AG04449 (cell line): ENCODE measurements around the gene ZNF610.

ENCODE experiments used
- CTCF ChIA-PET: fragments of 350-600 bp; formaldehyde crosslinking; extraction: SDS; loops from one replicate; lab custom pipeline; 2021; ENCODE audit warnings: antibody characterized with exemption; lab: Yijun Ruan, JAX
- POLR2A ChIA-PET: fragments of 400-600, 350-600 bp; formaldehyde crosslinking; extraction: SDS; loops from one replicate; lab custom pipeline; 2020; ENCODE audit warnings: antibody characterized with exemption, inconsistent platforms; lab: Yijun Ruan, JAX
- DNase-seq: peaks from one replicate; pipeline ENCODE4 v3.0.0-alpha.2; 2010; ENCODE audit warnings: low read depth, low spot score
- H3K4me3 ChIP-seq: 2 replicates; pipeline ENCODE4 v1.5.1; 2011; ENCODE audit warnings: low read depth, mild to moderate bottlenecking, control low read depth, low read length
- CTCF ChIP-seq: IDR thresholded peaks from one replicate; pipeline ENCODE4 v1.5.1; 2011; ENCODE audit warnings: mild to moderate bottlenecking, moderate library complexity, low read length, control low read depth, inconsistent platforms; ENCODE audit not compliant: insufficient read depth; ENCODE audit errors: missing control alignments

The ZNF610 gene

DNA sequence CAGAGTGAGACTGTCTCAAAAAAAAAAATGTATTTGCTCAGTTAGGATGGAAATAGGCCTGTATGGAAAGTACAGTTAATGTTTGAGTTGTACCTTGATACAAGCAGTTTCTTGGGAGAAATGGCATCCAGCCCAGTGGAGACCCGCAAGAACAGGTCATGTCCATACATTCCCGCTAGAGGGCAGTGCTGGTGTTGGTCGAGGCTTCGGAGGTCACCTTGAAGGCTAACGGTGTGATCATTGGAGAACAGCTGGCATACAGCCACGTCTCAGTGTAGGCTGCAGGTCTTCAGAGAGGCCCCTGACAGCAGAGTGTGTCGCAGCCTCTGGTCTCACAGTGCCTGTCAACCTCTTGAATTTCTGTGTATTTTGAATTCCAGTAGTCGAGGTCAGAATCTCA lies 7.5 kb downstream of the ZNF610 start:
- ChIA-PET CTCF (no interaction called here), POLR2A (no interaction called here)
- no peak overlapping the region for H3K4me3 ChIP-seq
- peak; percentile 6 for TF ChIP-seq CTCF
- DNase-seq = no peak

DNA sequence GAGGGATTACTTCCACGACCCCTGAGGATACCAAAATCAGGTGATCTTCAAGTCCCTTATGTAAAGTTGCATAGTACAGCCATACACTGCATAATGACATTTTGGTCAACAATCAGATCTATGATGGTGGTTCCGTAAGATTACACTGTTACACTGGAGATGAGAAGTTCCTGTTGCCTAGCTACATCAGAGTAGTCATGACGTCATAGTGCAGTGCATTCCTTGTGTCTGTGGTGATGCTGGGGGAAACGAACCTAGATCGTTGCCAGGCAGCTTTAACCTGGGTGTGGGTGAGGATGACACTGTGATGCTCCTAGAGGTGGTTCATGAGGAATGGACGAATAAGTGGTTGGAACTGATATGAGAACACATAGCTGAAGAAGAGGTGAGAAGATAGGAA lies 9.1 kb downstream of the ZNF610 start:
- no peak for TF ChIP-seq CTCF
- ChIA-PET POLR2A (no interaction called here), CTCF (no interaction called here)
- no peak for DNase-seq
- no peak overlapping the region for H3K4me3 ChIP-seq

- POLR2A ChIA-PET = no interaction called here
- TF ChIP-seq CTCF = no peak
- CTCF ChIA-PET = no interaction called here
- no peak overlapping the region for H3K4me3 ChIP-seq
- DNase-seq = no peak
Observed at GRCh38 chr19:52351512-52351911, 15.5 kb downstream of the ZNF610 start.

DNA sequence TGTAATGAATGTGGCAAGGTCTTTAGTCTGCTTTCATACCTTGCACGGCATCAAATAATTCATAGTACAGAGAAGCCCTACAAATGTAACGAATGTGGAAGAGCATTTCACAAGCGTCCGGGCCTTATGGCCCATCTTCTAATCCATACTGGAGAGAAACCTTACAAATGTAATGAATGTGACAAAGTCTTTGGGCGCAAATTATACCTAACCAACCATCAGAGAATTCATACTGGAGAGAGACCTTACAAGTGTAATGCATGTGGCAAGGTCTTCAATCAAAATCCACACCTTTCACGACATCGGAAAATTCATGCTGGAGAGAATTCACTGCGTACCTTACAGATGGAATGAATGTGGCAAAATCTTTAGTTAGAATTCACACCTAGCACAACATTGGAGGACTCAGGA lies 30.4 kb downstream of the ZNF610 start:
- DNase-seq = no peak
- no peak overlapping the region for H3K4me3 ChIP-seq
- TF ChIP-seq CTCF = no peak
- POLR2A ChIA-PET = no interaction called here
- CTCF ChIA-PET = no interaction called here

DNA sequence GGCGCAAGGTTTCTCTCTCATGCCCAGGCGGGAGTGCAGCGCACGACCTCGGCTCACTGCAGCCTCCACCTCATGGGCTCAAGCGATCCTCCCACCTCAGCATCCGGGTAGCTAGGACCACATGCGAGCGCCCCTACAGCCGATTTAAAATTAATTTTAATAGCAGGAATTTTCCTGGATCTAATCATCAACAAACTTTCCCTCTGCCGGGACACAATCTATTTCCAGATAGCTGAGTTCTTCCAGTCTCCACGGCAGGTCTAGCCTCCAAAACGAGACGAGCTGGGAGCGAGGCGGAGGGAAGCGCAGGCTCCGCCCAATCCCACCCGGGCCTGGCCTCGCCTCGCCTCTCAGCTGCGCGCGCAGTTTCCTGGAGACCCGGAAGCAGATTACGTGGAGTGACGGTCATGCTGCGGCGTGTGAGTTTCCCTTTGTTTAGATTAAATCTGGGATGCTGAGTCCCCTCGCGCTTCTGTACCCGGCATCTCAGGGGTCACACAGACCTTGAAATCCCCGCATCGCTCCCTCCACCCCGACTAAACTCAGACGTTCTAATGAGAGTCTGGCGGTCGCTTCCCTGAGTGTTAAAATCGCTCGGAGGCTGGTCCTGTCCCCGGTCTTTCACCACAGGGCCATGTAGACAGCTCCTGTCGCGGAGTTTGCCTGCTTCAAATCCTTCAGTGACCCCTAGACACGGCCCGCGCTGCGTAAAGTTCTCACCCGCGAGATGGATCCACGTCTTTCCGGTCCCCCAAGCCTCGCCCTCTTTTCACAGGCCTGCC lies 33.7 kb downstream of the ZNF610 start, which contains the start of gene ZNF880:
Gene ZNF880 (plus strand): TSS at position 365 of the 782 bp plus-strand sequence. CDS start 43 bp downstream, at position 408.
- CTCF ChIA-PET = interaction anchor here (1.0 kb wide), 1 partner anchor 122 kb away, joined by 4 read pairs; no protein-coding TSS in a partner anchor
- DNase-seq = peak; percentile 37

More for the DNA sequence above, 33.7 kb downstream of the ZNF610 start, which contains the start of gene ZNF880:
- TF ChIP-seq CTCF = no peak
- POLR2A ChIA-PET = no interaction called here
- peak within 1 kb of the TSS; percentile 84 for H3K4me3 ChIP-seq
